DOHH2 (cell line): ENCODE results near the gene TOM1.

ENCODE experiments used
- EZH2phosphoT487 ChIP-seq: fragments of 200-600 bp; sonication (generic); IDR thresholded peaks from 2 replicates; pipeline ENCODE4 v1.6.1; 2017; ENCODE audit warnings: borderline replicate concordance, mild to moderate bottlenecking, antibody characterized with exemption, low read length, moderate library complexity, mixed read lengths
- TF ChIP-seq, protein P1 (sequence below): fragments of 200-600 bp; sonication (generic); IDR thresholded peaks from one replicate; pipeline ENCODE4 v1.5.1; 2014; ENCODE audit warnings: antibody characterized with exemption, mild to moderate bottlenecking, low read depth, low read length; ENCODE audit not compliant: poor library complexity, severe bottlenecking

DNA sequence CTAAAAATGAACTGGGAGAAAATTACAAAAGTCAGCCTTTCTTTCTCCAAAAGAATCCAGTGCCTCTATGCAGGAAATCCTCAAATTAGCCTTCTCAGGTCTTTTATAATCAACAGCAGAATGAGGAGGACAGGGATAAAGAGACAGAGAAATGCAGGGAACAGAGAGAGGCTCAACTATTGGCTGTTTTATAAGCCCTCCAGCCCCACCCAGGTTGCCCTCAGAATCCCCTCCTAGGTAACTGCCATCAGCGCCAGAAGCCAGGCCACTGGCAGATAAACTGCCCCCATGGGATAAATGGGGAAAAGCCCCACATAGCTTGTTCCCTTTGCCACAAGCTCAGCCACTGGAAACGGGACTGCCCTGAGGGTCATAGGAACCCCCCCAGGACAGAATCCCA lies 70.3 kb downstream of the TOM1 start:
- TF ChIP-seq, protein P1, sequence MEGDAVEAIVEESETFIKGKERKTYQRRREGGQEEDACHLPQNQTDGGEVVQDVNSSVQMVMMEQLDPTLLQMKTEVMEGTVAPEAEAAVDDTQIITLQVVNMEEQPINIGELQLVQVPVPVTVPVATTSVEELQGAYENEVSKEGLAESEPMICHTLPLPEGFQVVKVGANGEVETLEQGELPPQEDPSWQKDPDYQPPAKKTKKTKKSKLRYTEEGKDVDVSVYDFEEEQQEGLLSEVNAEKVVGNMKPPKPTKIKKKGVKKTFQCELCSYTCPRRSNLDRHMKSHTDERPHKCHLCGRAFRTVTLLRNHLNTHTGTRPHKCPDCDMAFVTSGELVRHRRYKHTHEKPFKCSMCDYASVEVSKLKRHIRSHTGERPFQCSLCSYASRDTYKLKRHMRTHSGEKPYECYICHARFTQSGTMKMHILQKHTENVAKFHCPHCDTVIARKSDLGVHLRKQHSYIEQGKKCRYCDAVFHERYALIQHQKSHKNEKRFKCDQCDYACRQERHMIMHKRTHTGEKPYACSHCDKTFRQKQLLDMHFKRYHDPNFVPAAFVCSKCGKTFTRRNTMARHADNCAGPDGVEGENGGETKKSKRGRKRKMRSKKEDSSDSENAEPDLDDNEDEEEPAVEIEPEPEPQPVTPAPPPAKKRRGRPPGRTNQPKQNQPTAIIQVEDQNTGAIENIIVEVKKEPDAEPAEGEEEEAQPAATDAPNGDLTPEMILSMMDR = no peak
- no peak for TF ChIP-seq EZH2phosphoT487
